ENCODE measurements around the gene SLX4. TPM values are rescaled to one million over a fixed set of nuclear protein-coding genes. Genes with fewer than 3 reads are reported as not detected.

The SLX4 gene
- total RNA-seq, 1 experiment from 2014 or later: 5.9 TPM

DNA sequence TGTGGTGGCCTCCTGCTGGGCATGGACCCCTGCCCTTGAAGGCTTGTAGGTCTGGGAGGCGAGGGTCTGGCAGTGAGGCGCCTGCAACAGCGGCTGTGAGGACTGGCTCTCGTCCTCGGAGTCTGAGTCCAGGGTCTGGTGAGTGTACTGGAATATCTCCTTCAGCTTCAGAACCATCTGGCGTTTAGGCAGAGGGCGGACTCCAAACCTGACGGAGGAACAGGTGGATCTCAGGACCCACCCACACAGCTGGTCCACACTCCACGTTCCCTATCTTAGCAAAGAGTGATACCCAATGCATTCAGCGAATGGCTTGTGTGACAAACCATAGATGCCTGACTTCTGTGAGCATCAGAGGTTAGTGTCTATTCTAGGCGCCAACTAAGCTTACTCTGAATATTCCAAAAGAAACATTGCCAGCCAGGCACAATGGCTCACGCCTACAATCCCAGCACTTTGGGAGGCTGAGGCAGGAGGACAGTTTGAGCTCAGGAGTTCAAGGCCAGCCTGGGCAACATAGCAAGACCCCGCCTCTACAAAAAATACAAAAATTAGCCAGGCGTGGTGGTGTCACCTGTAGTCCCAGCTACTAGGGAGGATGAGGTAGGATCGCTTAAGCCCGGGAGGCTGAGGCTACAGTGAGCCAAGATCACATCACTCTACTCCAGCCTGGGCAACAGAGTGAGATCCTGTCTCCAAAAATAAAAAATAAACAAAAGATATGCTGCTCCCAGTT lies 27.9 kb downstream of the SLX4 start:
- Mint-ChIP-seq H3K27ac (ENCODE audit: low read depth, unreplicated experiment) (no peak overlapping the region), H3K4me1 (ENCODE audit: insufficient read depth, unreplicated experiment) (no peaks in the 10 kb centered on the region), H3K9me3 (ENCODE audit: unreplicated experiment) (no peaks in the 10 kb centered on the region), H3K36me3 (ENCODE audit: insufficient read depth, unreplicated experiment) (peaks cover 7% of the 10 kb centered on the region), H3K4me3 (ENCODE audit: unreplicated experiment) (no peak overlapping the region), H3K27me3 (ENCODE audit: insufficient read depth, unreplicated experiment) (no peaks in the 10 kb centered on the region)
- POLR2A ChIA-PET: no interaction called here
- BruUV-seq (replicated peaks): no TSS peak
- DNase-seq (ENCODE audit: unreplicated experiment): no peak
- CTCF ChIA-PET: interaction anchor here (0.6 kb wide), 1 partner anchor 110 kb away, joined by 3 read pairs; no protein-coding TSS in a partner anchor
- intact Hi-C loops (cut with micrococcal nuclease): no loop called here
- TF ChIP-seq, protein P1, sequence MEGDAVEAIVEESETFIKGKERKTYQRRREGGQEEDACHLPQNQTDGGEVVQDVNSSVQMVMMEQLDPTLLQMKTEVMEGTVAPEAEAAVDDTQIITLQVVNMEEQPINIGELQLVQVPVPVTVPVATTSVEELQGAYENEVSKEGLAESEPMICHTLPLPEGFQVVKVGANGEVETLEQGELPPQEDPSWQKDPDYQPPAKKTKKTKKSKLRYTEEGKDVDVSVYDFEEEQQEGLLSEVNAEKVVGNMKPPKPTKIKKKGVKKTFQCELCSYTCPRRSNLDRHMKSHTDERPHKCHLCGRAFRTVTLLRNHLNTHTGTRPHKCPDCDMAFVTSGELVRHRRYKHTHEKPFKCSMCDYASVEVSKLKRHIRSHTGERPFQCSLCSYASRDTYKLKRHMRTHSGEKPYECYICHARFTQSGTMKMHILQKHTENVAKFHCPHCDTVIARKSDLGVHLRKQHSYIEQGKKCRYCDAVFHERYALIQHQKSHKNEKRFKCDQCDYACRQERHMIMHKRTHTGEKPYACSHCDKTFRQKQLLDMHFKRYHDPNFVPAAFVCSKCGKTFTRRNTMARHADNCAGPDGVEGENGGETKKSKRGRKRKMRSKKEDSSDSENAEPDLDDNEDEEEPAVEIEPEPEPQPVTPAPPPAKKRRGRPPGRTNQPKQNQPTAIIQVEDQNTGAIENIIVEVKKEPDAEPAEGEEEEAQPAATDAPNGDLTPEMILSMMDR (IDR thresholded peaks at IDR 0.05; ENCODE audit: unreplicated experiment): no peak

DNA sequence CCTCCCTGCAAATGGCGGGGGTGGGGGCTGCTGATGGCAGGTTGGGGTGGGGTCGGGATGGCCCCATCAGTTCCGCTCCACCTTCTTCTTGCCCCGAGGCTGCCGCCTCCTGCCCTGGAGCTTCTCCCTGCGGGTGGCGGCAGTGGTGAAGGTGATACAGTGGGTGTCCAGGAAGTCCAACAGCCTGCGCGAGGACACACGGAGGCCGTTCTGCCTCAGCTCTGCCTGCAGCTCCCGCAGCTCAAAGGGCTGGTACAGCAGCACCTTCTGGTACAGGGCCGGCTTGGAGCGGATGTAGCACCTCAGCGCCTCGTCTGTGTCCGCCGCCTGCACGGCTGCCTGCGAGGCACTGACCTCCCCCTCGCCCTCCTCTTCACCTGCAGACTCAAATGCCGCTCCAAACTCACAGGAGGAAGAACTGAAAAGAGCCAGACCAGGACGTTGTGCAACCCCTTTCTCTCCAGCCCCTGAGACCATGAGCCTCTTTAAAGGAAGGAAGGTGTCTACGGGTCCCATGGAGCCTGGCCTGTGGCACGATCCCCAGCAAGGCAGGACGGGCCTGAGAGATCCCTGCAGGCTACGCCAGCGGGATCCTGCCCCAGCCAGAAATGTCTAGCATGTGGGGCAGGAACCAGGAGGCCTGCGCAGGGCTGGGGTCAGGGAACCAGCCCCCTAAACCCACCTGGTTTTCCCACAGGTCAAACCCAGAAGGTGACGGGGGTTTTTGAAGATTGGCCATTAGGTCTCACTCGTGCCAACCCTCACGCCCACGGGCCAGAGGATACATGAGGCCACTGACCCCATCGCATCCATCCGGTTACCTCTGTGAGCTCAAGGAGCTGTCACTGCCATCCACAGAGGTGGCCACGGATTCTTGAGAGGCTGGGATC lies 28.9 kb downstream of the SLX4 start:
- H3K27ac Mint-ChIP-seq (ENCODE audit: low read depth, unreplicated experiment): no peak overlapping the region
- TF ChIP-seq, protein P1 (IDR thresholded peaks at IDR 0.05; ENCODE audit: unreplicated experiment): no peak
- BruUV-seq (replicated peaks): no TSS peak
- intact Hi-C loops (cut with micrococcal nuclease): no loop called here
- H3K9me3 Mint-ChIP-seq (ENCODE audit: unreplicated experiment): no peaks in the 10 kb centered on the region
- H3K27me3 Mint-ChIP-seq (ENCODE audit: insufficient read depth, unreplicated experiment): no peaks in the 10 kb centered on the region
- DNase-seq (ENCODE audit: unreplicated experiment): no peak
- CTCF ChIA-PET: no interaction called here
- H3K4me3 Mint-ChIP-seq (ENCODE audit: unreplicated experiment): no peak overlapping the region
- peaks cover 7% of the 10 kb centered on the region for H3K36me3 Mint-ChIP-seq (ENCODE audit: insufficient read depth, unreplicated experiment)
- POLR2A ChIA-PET: no interaction called here
- no peaks in the 10 kb centered on the region for H3K4me1 Mint-ChIP-seq (ENCODE audit: insufficient read depth, unreplicated experiment)

DNA sequence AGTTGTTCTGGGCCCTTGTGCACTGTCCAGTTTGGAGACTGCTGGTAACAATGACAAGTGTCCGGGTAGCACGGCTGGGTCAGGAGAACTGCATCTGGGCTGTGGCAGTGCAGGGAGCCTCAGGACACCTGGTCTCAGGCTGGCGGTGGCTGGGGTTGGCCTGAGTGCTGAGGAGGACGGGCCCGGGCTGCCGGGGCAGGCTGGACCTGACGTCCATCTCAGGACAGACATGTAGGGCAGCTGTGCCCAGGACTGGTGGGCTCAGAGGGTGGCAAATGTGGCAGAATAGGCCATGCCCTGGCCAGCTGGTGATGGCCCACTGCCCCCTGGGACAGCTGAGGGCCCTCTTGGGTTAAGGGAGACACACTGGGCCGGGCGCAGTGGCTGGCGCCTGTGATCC lies 30.0 kb downstream of the SLX4 start:
- intact Hi-C loops (cut with micrococcal nuclease): no loop called here
- Mint-ChIP-seq H3K4me3 (ENCODE audit: unreplicated experiment) (no peak overlapping the region), H3K36me3 (ENCODE audit: insufficient read depth, unreplicated experiment) (peaks cover 7% of the 10 kb centered on the region), H3K27ac (ENCODE audit: low read depth, unreplicated experiment) (no peak overlapping the region), H3K27me3 (ENCODE audit: insufficient read depth, unreplicated experiment) (no peaks in the 10 kb centered on the region), H3K4me1 (ENCODE audit: insufficient read depth, unreplicated experiment) (no peaks in the 10 kb centered on the region), H3K9me3 (ENCODE audit: unreplicated experiment) (no peaks in the 10 kb centered on the region)
- POLR2A ChIA-PET: interaction anchor here (0.7 kb wide), 1 partner anchor 74 kb away, joined by 3 read pairs; no protein-coding TSS in a partner anchor
- no peak for DNase-seq (ENCODE audit: unreplicated experiment)
- CTCF ChIA-PET: no interaction called here
- TF ChIP-seq, protein P1 (IDR thresholded peaks at IDR 0.05; ENCODE audit: unreplicated experiment): no peak
- BruUV-seq (replicated peaks): no TSS peak

DNA sequence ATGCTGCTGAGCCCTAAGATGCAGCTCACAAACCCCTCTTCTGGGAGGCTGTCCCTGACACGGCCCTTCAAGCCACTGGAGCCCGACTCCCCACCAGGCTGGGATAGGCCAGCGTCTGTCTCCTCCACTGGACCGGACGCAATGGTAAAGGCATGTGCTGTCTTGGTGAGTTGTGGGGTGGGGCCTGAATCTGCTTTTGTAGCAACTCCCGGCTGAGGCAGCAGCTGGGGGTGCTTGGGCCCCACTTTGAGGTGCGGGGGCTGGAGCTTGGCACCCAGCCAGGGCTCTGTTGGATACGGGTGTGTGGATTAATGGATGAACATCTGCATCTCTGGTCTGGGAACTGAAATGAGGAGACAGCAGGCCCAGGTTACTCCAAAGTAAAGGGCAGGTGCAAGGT lies 30.7 kb downstream of the SLX4 start:
- no peak overlapping the region for H3K4me3 Mint-ChIP-seq (ENCODE audit: unreplicated experiment)
- no peak overlapping the region for H3K27ac Mint-ChIP-seq (ENCODE audit: low read depth, unreplicated experiment)
- POLR2A ChIA-PET: interaction anchor here (0.7 kb wide), 1 partner anchor 75 kb away, joined by 3 read pairs; no protein-coding TSS in a partner anchor
- no peak for DNase-seq (ENCODE audit: unreplicated experiment)
- peaks cover 7% of the 10 kb centered on the region for H3K36me3 Mint-ChIP-seq (ENCODE audit: insufficient read depth, unreplicated experiment)
- TF ChIP-seq, protein P1 (IDR thresholded peaks at IDR 0.05; ENCODE audit: unreplicated experiment): no peak
- CTCF ChIA-PET: no interaction called here
- no peaks in the 10 kb centered on the region for H3K9me3 Mint-ChIP-seq (ENCODE audit: unreplicated experiment)
- no TSS peak for BruUV-seq (replicated peaks)
- no peaks in the 10 kb centered on the region for H3K27me3 Mint-ChIP-seq (ENCODE audit: insufficient read depth, unreplicated experiment)
- no peaks in the 10 kb centered on the region for H3K4me1 Mint-ChIP-seq (ENCODE audit: insufficient read depth, unreplicated experiment)
- intact Hi-C loops (cut with micrococcal nuclease): no loop called here

All from MCF 10A (cell line).